ENCODE measurements around the gene PPP6R2.
A peak's percentile ranks its signal among the peaks of the same experiment; 100 is the strongest.
"Not testable (repeated sequence)": the region's sequence is repeated elsewhere in the genome, so short reads cannot be mapped to it uniquely, and the experiment has no call there.

The PPP6R2 gene

GRCh38 chr22:50339945-50340879 is 2.9 kb upstream of the PPP6R2 start:
- no peak for DNase-seq (ENCODE audit: low spot score)

GRCh38 chr22:50341977-50342650 is 1.0 kb upstream of the PPP6R2 start:
- DNase-seq (ENCODE audit: low spot score), result peak; percentile 83

DNA sequence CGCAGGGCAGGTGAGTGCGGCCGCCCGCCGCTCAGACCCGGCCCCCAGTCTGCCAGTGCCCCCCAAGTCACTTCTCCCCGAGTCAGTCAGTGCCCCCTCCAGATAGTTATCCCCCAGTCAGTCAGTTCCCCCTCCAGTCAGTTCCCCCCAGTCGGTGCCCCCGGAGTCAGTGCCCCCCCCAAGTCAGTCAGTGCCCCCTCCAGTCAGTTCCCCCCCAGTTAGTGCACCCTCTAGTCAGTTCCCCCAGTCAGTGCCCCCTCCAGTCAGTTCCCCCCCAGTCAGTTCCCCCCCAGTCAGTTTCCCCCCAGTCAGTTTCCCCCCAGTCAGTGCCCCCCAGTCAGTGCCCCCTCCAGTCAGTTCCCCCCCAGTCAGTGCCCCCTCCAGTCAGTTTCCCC is 411 bp downstream of the PPP6R2 start:
- no peak for DNase-seq (ENCODE audit: low spot score)

DNA sequence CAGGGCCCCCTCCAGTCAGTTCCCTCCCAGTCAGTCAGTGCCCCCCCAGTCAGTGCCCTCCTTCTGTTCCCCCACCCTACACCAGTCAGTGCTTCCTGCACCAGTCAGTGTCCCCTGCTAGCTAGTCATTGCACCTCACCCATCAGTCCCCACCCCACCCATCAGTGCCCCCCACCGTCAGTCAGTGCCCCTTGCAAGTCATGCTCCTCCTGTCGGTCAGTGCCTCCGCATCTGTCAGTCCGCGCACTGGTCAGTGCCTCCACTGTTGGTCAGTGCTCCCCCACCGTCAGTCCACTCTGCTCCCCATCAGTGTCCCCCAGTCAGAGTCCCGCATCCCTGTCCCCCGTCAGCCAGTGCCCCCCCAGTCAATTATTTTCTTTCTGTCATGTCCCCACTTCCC is 3.3 kb downstream of the PPP6R2 start:
- DNase-seq (ENCODE audit: low spot score), result no peak

- DNase-seq (ENCODE audit: low spot score), result no peak
Measured at GRCh38 chr22:50347157-50347556, 4.0 kb downstream of the PPP6R2 start.

- no peak for DNase-seq (ENCODE audit: low spot score)
Measured at GRCh38 chr22:50348058-50348457, 4.9 kb downstream of the PPP6R2 start.

GRCh38 chr22:50356186-50356585 is 13.1 kb downstream of the PPP6R2 start:
- no peak for DNase-seq (ENCODE audit: low spot score)

GRCh38 chr22:50357222-50357621 is 14.1 kb downstream of the PPP6R2 start:
- no peak for DNase-seq (ENCODE audit: low spot score)

- DNase-seq (ENCODE audit: low spot score), result no peak
Measured at GRCh38 chr22:50357756-50358155, 14.6 kb downstream of the PPP6R2 start.

GRCh38 chr22:50360578-50360977 is 17.5 kb downstream of the PPP6R2 start:
- DNase-seq (ENCODE audit: low spot score), result no peak

GRCh38 chr22:50361222-50361621 is 18.1 kb downstream of the PPP6R2 start:
- no peak for DNase-seq (ENCODE audit: low spot score)

- DNase-seq (ENCODE audit: low spot score), result peak; percentile 10
Measured at GRCh38 chr22:50361688-50362087, 18.6 kb downstream of the PPP6R2 start.

- DNase-seq (ENCODE audit: low spot score), result no peak
Measured at GRCh38 chr22:50363166-50363802, 20.2 kb downstream of the PPP6R2 start.

GRCh38 chr22:50363803-50364194 is 20.7 kb downstream of the PPP6R2 start:
- not testable (repeated sequence) for DNase-seq (ENCODE audit: low spot score)

- DNase-seq (ENCODE audit: low spot score), result no peak
Measured at GRCh38 chr22:50367778-50368500, 24.8 kb downstream of the PPP6R2 start.

DNA sequence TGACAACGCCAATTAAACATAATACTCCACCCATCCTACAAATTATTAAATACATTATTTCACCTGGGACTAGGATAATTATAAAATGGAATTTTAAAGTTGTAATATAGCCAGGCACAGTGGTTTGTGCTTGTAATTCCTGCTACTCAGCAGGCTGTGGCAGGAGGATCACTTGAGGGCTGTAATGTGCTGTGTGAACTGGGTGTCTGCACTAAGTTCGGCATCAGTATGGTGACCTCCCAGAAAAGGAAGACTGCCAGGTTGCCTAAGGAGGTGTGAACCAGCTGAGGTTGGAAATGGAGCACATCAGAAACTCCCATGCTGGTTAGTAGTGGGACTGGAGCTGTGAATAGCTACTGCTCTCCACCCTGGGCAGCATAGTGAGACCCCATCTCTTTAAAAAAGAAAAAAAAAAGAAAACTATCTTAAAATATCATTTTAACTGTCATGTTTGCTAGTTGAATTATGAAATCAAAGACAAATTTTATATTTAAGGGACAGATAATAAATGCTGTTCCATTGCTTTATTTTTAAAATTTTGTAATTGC is 28.0 kb downstream of the PPP6R2 start:
- no peak for DNase-seq (ENCODE audit: low spot score)

- DNase-seq (ENCODE audit: low spot score), result no peak
Measured at GRCh38 chr22:50376085-50376651, 33.0 kb downstream of the PPP6R2 start.

DNA sequence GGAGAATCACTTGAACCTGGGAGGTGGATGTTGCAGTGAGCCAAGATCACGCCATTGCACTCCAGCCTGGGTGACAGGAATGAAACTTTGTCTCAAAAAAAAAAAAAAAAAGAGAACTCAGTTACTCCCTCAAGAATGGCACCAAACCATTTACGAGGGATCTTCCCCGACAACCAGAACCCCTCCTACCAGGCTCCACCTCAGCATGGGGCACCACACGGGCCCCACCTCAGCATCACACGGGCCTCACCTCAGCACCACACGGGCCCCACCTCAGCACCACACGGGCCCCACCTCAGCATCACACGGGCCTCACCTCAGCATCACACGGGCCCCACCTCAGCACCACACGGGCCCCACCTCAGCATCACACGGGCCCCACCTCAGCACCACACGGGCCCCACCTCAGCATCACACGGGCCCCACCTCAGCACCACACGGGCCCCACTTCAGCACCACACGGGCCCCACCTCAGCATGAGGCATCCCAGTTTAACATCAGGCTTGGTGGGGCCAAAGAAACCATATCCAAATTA is 38.0 kb downstream of the PPP6R2 start:
- not testable (repeated sequence) for DNase-seq (ENCODE audit: low spot score)

GRCh38 chr22:50396751-50397370 is 53.7 kb downstream of the PPP6R2 start:
- no peak for DNase-seq (ENCODE audit: low spot score)

DNA sequence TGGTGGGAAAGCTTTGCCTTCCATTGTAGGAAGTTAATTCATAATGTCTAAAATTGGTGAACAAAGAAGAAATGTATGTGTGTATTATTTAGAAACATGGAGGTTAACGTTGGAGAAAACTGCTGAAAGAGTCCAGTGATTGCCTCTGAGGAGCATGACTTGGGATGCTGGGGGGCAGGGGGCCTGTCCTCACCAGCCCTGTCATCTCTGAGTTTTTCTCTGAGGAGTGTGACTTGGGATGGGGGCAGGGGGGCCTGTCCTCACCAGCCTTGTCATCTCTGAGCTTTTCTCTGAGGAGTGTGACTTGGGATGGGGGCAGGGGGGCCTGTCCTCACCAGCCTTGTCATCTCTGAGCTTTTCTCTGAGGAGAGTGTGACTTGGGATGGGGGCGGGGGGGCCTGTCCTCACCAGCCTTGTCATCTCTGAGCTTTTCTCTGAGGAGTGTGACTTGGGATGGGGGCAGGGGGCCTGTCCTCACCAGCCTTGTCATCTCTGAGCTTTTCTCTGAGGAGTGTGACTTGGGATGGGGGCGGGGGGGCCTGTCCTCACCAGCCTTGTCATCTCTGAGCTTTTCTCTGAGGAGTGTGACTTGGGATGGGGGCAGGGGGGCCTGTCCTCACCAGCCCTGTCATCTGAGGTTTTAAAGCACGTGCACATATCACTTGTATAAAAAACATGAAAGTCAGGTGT is 54.4 kb downstream of the PPP6R2 start:
- not testable (repeated sequence) for DNase-seq (ENCODE audit: low spot score)

Measured in CD4-positive, alpha-beta T cell treated with Interleukin-6 at 100 ng/mL for 8 hours (primary cell).